HS-27A (cell line): ENCODE data around the gene GSTM2.

Experiments used
- DNase-seq: peaks from one replicate; pipeline ENCODE4 v3.0.0-alpha.2; 2012; ENCODE audit warnings: low read depth, missing footprints

GSTM2 gene

GRCh38 chr1:109716121-109716520 is 48.3 kb downstream of the GSTM2 start:
- DNase-seq: no peak

GRCh38 chr1:109716570-109717090 is 48.8 kb downstream of the GSTM2 start:
- DNase-seq: no peak

GRCh38 chr1:109717729-109718128 is 49.9 kb downstream of the GSTM2 start:
- DNase-seq: no peak

- DNase-seq: peak; percentile 34
Measured at GRCh38 chr1:109718495-109718894, 50.6 kb downstream of the GSTM2 start.

GRCh38 chr1:109719337-109719837 is 51.5 kb downstream of the GSTM2 start:
- peak; percentile 27 for DNase-seq

GRCh38 chr1:109721042-109721441 is 53.2 kb downstream of the GSTM2 start:
- no peak for DNase-seq

GRCh38 chr1:109721971-109722370 is 54.1 kb downstream of the GSTM2 start:
- DNase-seq: no peak

GRCh38 chr1:109722908-109723691 is 55.2 kb downstream of the GSTM2 start:
- peak; percentile 38 for DNase-seq
